Neural crest cell (in vitro differentiated cells): Measurements from ENCODE around the gene PIGR. TPM values are rescaled to one million over a fixed set of nuclear protein-coding genes. Genes with fewer than 3 reads are reported as not detected.

Experiments
- DNase-seq: peaks from one replicate; pipeline ENCODE4 v3.0.0; 2021; ENCODE audit warnings: low read depth, mixed read lengths, low spot score
- H3K27ac Mint-ChIP-seq: one replicate; pipeline ENCODE4 v1.8.0; 2021; ENCODE audit warnings: mild to moderate bottlenecking, mixed read lengths; ENCODE audit not compliant: unreplicated experiment
- H3K27me3 Mint-ChIP-seq: 2 replicates; pipeline ENCODE4 v1.8.0; 2021; ENCODE audit warnings: low read depth, mild to moderate bottlenecking, mixed read lengths
- H3K36me3 Mint-ChIP-seq: 2 replicates; pipeline ENCODE4 v1.8.0; 2021; ENCODE audit warnings: low read depth, mild to moderate bottlenecking, mixed read lengths
- H3K4me1 Mint-ChIP-seq: 2 replicates; pipeline ENCODE4 v1.8.0; 2021; ENCODE audit warnings: mixed read lengths
- H3K4me3 Mint-ChIP-seq: one replicate; pipeline ENCODE4 v1.8.0; 2021; ENCODE audit warnings: mild to moderate bottlenecking, mixed read lengths
- H3K9me3 Mint-ChIP-seq: 2 replicates; pipeline ENCODE4 v1.8.0; 2021; ENCODE audit warnings: mixed read lengths
- CTCF ChIP-seq: fragments of 200-600 bp; sonication (generic); conservative IDR thresholded peaks from 2 replicates; pipeline ENCODE4 v1.5.0; 2021; ENCODE audit warnings: antibody characterized with exemption, mild to moderate bottlenecking
- total RNA-seq: library from RNA; stranded (reverse); gene quantifications from 2 replicates; pipeline ENCODE4 v1.2.1, GENCODE V29; 2021

PIGR gene
- total RNA-seq, 1 donor from 2014 or later, result not detected

- DNase-seq, result no peak
- Mint-ChIP-seq H3K27ac (no peak overlapping the region), H3K27me3 (peaks cover 12% of the 10 kb centered on the region), H3K9me3 (peaks cover 13% of the 10 kb centered on the region), H3K36me3 (peaks cover 5% of the 10 kb centered on the region), H3K4me3 (no peak overlapping the region), H3K4me1 (no peaks in the 10 kb centered on the region)
- no peak for TF ChIP-seq CTCF
Measured at GRCh38 chr1:206880314-206880713, 66.0 kb downstream of the PIGR start.

Other genes starting within 250 kb of the PIGR start
- not detected in 2 replicates for gene IL19, start 175.7 kb downstream of the PIGR start, total RNA-seq
- gene IL10, start 174.0 kb downstream of the PIGR start, total RNA-seq, result not detected in 2 replicates
- not detected in 2 replicates for gene IL20, start 80.8 kb downstream of the PIGR start, total RNA-seq
- gene IL24, start 49.0 kb downstream of the PIGR start, total RNA-seq, result not detected in 2 replicates
- gene FCMR, start 24.5 kb downstream of the PIGR start, total RNA-seq, result not detected in 2 replicates
- not detected in 2 replicates for gene FCAMR, start 24.0 kb upstream of the PIGR start, total RNA-seq
- gene C1orf116, start 86.3 kb upstream of the PIGR start, total RNA-seq, result 0.30 and 0.37 TPM in 2 replicates
- 15.2 and 16.6 TPM in 2 replicates for gene YOD1, start 104.7 kb upstream of the PIGR start, total RNA-seq
- 8.5 and 8.6 TPM in 2 replicates for gene PFKFB2, start 106.8 kb upstream of the PIGR start, total RNA-seq
- not detected in 2 replicates for gene C4BPB, start 142.4 kb upstream of the PIGR start, total RNA-seq
- not detected in 2 replicates for gene C4BPA, start 157.8 kb upstream of the PIGR start, total RNA-seq